ENCODE measurements around the gene SND1.
A peak's percentile ranks its signal among the peaks of the same experiment; 100 is the strongest.

The SND1 gene

GRCh38 chr7:127650847-127651555, 993 bp upstream of the SND1 start:
- TF ChIP-seq TCF12 (IDR thresholded peaks at IDR 0.05; ENCODE audit: low read depth), result no peak
- no peak for TF ChIP-seq NFIC (IDR thresholded peaks at IDR 0.05)
- TF ChIP-seq FOXM1 (IDR thresholded peaks at IDR 0.05; ENCODE audit: borderline replicate concordance, low read depth), result no peak

GRCh38 chr7:127652333-127653248, 597 bp downstream of the SND1 start:
- TF ChIP-seq YY1 (IDR thresholded peaks at IDR 0.05; ENCODE audit: low read depth) (peak; percentile 58; the same call in 1 of the 2 replicates), USF1 (IDR thresholded peaks at IDR 0.05) (0 out of 2 replicates have a peak, but pooled peaks have one; percentile 3), TCF12 (IDR thresholded peaks at IDR 0.05; ENCODE audit: low read depth) (no peak), REST (IDR thresholded peaks at IDR 0.05; ENCODE audit: low read depth) (no peak), NFIC (IDR thresholded peaks at IDR 0.05) (no peak), TAF1 (IDR thresholded peaks at IDR 0.05; ENCODE audit: low read depth) (no peak; the same call in 1 of the 2 replicates), TEAD4 (IDR thresholded peaks at IDR 0.05) (0 out of 2 replicates have a peak, but pooled peaks have one; percentile 1)

GRCh38 chr7:127653396-127653795, 1.4 kb downstream of the SND1 start:
- TF ChIP-seq FOXM1 (IDR thresholded peaks at IDR 0.05; ENCODE audit: borderline replicate concordance, low read depth) (no peak), MAX (IDR thresholded peaks at IDR 0.05) (no peak), NFIC (IDR thresholded peaks at IDR 0.05) (no peak), CREB1 (IDR thresholded peaks at IDR 0.05; ENCODE audit: low read depth) (no peak), TEAD4 (IDR thresholded peaks at IDR 0.05) (no peak), CEBPB (IDR thresholded peaks at IDR 0.05) (no peak), YY1 (IDR thresholded peaks at IDR 0.05; ENCODE audit: low read depth) (no peak), TCF12 (IDR thresholded peaks at IDR 0.05; ENCODE audit: low read depth) (no peak), EGR1 (IDR thresholded peaks at IDR 0.05) (no peak), RAD21 (IDR thresholded peaks at IDR 0.05; ENCODE audit: low read depth) (no peak)

- TF ChIP-seq RAD21 (IDR thresholded peaks at IDR 0.05; ENCODE audit: low read depth) (no peak), TEAD4 (IDR thresholded peaks at IDR 0.05) (no peak), CREB1 (IDR thresholded peaks at IDR 0.05; ENCODE audit: low read depth) (no peak), TAF1 (IDR thresholded peaks at IDR 0.05; ENCODE audit: low read depth) (no peak), CEBPB (IDR thresholded peaks at IDR 0.05) (no peak), ZBTB7A (IDR thresholded peaks at IDR 0.05; ENCODE audit: low read depth) (no peak), USF1 (IDR thresholded peaks at IDR 0.05) (no peak), NFIC (IDR thresholded peaks at IDR 0.05) (no peak), REST (IDR thresholded peaks at IDR 0.05; ENCODE audit: low read depth) (no peak), YY1 (IDR thresholded peaks at IDR 0.05; ENCODE audit: low read depth) (no peak), FOXM1 (IDR thresholded peaks at IDR 0.05; ENCODE audit: borderline replicate concordance, low read depth) (no peak), EGR1 (IDR thresholded peaks at IDR 0.05) (no peak), MAX (IDR thresholded peaks at IDR 0.05) (no peak)
Observed at GRCh38 chr7:127654404-127655394, 2.7 kb downstream of the SND1 start.

GRCh38 chr7:127655720-127656119, 3.7 kb downstream of the SND1 start:
- TF ChIP-seq TAF1 (IDR thresholded peaks at IDR 0.05; ENCODE audit: low read depth) (no peak), CREB1 (IDR thresholded peaks at IDR 0.05; ENCODE audit: low read depth) (no peak), YY1 (IDR thresholded peaks at IDR 0.05; ENCODE audit: low read depth) (no peak), FOXM1 (IDR thresholded peaks at IDR 0.05; ENCODE audit: borderline replicate concordance, low read depth) (no peak), MAX (IDR thresholded peaks at IDR 0.05) (no peak)

All from Ishikawa (cell line).